CD4-positive, alpha-beta T cell treated with Interleukin-4 for 4 hours (primary cell): ENCODE measurements around the gene RETSAT.
"Not testable (repeated sequence)": the region's sequence is repeated elsewhere in the genome, so short reads cannot be mapped to it uniquely, and the experiment has no call there.

Source experiments
- DNase-seq: peaks from one replicate; pipeline ENCODE4 v3.0.0-alpha.2; 2020

The RETSAT gene

DNA sequence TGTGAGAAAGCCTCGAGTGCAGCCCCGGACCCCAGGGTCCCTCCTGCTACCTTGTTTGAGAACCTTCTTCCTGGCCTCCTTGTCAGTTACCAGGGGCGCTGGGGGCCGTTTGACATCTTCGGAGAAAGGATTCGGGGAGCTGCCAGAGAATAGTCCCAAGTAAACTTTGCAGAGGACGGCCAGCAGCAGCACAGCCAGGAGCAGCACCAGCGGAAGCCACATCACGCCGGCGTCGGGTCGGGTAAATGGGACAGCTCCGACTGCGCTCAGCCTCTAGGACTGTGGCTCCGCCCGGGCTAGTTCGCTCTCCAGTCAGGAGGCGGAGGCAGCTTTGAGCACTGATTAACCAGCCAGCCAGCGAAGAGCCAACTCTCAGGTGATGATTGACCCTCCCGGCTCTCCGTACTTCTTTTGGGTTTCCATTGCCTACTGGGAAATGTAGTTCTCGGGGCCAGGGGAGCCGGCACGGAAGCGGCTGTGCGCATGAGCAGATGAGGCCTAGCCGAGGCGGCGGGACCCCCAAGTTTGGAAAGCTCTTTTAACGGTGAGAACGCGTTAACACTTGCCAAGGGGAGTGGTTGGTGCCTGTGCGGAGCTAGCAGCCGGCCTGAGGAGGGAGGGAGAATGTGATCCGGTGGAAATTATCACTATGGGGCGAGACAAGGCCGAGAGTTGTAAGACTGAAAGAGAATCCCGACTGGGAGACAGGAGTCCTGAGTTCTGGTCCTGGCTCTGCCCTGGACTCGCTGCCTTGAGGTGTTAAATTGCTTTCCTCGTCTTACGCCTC, at the start of gene RETSAT, which contains the start of gene ELMOD3:
TSS of gene RETSAT (minus strand) at position 243 of the 787 bp plus-strand sequence. CDS start at position 222, 21 bp downstream.
TSS of gene ELMOD3 (plus strand) at position 484 of the 787 bp plus-strand sequence. CDS start 2,430 bp downstream, outside the sequence.
- DNase-seq: peak; percentile 99

DNA sequence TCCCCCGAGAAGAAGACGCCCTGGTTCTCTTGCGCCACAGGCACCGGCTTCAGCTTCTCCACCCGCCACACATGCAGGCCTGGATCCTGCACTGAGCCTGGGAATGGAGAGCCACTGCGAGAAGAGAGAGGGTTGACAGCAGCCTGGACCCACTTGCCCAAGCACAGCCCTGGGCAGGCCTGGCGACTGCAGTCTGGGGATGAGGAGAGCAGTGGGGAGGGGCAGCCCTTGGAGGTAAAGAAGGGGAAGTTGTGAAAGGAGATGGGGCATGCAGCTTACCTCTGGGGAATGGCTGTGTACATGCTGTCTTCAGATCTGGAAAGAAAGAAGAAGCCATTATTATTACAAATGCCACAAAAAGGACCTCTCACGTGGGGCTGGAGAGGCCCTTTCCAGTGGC, 47.5 kb upstream of the RETSAT start:
- no peak for DNase-seq

DNA sequence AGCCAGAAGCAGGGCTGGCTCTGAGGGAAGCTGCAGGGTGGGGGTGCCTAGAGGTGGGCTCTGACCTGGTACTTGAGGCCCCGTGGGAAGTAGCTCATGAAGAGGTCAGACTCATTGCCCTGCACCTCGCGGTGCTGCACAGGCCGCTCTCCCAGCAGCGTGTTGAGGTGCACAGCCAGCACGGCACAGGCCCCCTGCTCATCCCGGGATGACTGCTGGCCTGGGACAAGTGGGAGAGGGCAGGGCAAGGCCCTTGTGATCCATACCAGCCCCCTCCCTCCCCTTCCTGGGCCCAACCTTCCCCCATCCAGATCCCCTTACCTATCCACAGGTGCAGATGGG, 47.1 kb upstream of the RETSAT start:
- DNase-seq: no peak

DNA sequence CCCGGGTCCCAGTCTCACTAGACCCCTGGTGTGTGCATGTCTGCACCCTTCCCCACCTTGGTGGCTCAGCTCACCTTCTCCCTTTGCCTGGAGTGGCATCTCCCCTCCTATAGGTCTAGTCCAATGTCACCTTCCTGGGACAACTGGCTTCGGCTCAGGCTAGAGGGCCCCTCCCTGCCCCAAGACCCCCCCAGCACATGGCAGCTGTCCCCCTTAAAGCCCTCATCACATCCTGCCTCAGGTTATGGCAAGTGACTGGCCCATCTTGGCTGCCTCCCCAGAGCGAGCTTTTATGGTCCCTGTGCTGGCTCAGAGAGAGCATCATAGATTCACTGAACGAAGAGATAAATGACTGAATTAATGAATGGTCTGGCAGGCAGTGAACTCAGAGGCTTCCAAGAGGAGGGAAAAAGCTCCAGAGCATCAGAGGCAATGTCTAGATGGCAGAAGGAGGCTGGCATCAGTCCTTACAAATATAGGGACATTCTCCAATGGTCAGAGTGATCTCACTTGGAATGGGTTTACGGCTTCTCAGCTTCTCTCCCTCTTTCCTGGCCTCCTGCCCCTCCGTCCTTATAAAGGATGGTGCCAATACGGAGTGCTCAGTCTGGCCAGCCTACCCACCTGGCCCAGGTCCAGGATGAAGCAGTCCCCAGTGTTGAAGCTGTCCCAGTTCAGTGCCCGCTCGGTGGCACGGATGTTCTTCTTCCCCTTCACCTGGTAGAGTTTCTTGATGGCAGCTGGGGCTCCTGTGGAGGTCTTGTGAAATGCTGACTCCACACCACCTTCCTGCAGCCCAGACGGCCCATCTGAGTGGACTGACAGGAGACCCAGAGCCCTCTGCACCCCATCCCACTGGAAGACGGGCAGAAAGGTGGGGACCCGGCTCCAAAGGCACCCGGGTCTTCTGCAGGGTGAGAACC, 46.5 kb upstream of the RETSAT start:
- no peak for DNase-seq

DNA sequence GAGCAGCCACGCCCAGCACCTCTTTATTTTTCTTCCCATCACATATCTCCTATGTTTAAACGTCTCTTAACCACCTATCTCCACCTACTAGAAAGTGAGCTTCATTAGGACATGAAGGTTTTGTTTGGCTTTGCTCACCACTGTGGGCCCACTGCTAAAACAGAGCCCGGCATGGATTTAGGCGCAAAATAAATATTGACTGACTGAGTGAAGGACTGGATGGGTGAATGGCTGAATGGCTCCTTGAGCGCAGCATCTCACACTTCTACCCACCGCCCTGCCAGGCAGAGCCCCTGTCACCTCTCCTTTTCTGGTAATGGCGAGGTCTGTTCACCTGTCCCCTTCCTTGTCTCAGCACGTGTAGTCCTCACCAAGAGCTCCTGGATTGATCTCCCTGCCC, 45.7 kb upstream of the RETSAT start:
- no peak for DNase-seq

DNA sequence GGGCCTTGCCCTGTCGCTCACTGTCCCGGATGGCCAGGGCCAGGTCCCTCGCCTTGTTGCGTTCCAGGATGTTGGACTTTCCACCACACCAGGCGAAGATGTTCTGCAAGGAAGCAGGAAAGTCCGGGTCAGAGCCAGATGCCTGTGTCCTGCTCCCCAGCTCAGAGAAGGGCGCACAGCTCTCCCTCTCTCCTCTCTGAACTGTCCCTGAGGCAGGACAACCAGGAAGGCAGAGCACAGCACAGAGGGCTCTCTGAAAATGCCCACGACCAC, 44.8 kb upstream of the RETSAT start:
- no peak for DNase-seq

DNA sequence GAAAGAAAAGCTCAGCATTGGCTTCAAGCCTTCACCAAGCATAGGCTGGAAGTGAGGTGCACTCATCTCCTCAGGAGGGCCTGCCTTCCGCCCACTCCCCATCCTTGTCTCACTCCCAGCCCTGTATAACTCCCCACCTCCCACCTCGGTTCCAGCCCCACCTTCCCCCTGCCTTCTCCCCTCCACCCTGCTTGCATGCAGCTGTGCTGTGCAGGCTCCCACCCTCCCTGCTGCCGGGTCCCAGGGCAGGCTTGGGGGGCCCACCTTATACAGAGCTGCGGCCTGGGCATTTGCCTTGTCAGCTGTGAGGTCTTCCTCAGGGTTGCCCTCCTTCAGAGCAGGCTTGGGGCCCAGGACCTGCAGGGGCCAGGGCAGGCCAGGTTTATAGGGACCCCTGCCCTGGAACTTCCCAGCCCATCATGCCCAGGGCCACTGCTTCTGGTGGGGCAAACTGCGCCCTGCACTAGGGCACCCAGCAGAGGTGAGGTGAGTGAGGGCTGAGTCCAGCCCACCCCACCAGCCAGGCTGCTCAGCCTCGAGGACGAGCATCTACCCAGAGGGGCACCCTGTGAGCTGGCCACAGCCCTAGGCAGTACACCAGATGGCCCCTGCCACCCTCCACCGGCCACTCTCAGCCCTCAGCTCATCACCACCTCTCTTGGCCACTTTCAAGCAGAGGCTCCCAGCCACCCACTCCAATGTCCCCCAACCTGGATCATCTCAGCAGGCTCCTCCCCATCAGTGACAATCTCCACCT, 44.3 kb upstream of the RETSAT start:
- no peak for DNase-seq

DNA sequence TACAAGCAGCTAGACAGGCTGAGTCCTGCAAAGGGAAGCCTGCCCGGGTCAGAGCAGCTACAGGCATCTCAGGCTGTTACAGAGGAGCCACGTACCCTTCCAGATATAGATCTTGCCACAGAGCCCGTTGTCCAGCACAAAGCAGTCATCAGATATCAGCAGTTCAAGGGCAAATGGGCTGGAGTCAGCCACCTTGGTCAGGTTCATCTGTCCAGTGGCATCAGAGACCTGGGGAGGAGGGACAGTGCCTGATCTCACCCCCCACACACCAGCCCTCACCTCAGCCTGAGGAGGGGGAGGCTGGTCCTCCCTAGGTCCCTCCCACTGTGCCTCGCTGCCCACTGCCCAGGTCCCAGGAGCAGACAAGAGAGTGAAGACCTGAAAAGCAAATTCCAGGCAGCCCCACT, 43.6 kb upstream of the RETSAT start:
- no peak for DNase-seq

DNA sequence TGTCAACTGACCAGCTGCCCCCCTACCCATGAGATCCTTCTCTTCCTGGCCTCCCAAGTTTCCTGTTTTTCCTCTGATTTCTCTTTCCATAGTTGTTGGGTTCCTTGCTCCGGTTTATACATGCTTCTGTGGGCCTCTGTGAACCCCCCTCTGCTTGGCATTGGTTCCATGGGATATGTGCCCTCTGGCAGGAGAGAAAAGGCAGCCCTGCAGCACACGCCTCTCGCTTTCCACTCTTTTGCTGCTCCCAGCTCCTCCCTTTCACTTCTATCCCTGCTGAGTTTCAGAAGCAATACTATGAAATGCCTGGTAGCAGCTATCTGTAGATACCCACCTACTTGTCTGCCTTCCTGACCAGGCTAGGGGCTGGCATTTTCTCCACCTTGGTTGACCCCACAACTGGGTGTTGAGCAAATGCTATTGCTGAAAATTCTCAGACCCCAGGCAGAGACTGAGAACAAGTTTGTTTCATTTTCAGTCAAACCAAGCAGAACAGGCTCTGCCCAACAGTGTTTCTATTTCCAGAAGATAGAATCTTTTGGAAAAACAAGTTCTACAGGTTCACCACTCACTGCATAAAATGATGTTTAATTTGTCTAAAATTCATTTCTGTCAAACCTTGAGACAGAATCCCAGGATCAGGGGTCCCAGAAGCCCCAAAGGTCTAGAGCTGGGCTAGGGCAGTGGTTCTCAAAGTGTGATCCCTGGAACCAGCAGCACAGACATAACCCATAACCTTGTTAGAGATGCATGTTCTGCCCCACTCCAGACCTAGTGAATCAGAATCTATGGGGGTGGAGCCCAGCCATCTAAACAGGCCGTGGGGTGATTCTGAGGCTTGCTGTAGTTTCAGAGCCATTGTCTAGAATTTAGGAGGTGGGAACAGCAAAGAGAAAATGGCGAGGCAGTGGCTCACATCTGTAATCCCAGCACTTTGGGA, 42.5 kb upstream of the RETSAT start:
- no peak for DNase-seq

DNA sequence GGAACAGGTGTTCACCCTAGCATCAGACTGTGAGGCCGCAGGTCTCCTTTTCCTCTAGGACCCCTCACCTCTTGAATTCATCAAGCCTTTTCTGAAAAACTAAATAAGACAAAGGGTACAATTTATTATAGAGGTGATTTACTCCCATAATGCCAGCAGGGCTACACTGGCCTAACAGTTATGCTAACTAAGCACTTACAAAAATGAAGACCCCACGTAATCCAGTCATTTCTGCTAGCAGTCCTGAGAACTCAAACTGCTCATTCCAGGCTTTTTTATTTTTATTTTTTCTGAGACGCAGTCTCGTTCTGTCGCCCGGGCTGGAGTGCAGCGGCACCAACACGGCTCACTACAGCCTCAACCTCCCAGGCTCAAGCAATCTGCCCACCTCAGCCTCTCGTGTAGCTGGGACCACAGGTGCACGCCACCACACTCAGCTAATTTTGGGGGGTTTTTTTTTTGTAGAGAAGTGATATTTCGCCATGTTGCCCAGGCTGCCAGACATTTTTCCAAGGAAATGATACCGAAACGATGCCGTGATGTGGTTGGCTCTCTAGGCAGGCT, 41.7 kb upstream of the RETSAT start:
- no peak for DNase-seq

DNA sequence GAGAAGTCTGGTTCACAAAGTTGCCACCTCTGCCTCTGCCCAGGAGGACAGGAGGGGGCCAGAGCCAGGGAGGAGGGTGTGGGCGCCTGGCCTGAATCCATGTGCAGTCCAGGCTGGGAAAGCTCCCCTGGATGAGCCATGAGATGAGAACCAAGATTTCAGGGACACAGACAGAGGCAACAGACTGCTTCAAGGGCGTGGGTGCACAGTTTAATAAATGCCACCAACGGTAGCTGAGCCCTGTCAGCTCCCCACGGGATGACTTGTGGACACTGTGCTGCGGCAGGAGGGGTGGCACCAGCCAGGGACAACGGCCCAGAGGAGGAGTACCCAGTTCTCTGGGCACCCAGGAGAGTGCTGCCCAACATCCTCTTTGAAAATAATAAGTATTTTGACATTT, 40.6 kb upstream of the RETSAT start:
- no peak for DNase-seq

DNA sequence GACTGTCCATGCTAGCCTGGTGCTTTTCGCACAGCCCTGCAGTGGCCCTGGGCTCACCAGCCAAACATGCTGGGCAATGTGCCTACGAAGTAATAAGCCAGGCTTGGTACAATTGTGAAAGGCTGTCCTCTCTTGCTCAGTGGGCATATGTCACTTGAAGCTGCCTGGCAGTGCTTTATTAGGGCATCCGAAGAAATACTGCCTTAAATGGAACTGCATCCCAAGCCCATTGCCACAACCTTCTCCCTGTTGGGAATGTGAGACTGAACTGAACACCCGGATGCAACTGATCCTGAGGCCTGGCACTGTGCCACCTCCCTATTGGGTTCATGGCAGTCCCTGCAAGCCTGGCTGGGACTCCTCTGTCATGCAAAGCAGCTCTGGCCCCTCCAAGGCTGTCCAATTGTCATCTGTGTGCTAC, 39.9 kb upstream of the RETSAT start:
- DNase-seq: no peak

DNA sequence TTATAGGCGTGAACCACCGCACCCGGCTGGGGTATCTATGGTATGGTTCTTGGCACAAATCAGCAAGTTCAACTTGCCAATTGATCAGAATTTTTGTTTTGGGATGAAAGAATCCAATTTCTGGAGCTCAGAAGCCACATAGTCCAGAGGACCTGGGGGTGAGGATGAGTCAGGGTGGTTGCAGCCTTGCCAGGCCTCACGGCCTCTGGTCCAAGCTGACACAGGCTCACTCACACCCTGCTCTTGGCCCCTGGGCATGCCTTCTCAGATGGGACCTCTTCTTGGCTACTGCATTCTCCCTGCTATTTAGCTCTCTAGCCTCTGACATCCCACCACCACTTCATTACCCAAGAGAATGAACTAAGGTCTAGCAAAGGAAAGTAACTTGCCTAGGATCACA, 39.5 kb upstream of the RETSAT start:
- DNase-seq: no peak

DNA sequence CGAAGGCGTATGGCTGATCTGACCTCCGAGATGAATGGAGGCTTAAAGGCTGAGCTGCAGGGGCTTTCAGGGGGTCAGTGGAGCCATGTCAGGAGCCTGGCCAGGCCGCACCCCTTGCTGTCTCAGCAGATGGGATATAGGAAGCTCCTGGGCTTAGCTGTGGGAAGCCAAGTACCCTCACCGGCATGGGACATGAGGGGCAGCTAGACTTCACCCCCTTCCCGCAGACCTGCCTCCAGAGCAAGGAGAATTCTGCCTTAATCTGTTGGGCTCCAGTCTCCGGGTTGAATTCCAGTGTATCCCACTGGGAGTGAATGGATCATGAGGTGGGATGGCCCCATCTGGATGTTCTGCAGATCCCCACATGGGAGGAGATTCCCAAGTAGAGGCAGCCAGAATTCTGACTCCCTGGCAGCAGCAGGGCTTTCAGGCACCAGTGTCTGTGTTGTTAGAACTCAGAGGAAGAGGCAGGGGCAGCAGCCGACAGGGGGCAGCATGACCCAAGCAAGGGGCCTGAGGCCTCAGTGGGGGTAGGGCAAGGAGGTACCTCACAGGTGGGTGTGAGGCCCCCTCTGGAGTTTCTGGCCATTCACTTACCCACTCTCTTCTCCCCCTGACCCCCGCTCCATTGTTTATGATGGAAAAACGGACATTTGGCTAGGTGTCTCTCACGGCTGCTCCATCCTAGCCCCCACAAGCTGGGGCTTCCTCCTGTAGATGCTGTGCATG, 36.8 kb upstream of the RETSAT start:
- DNase-seq: peak; percentile 53

DNA sequence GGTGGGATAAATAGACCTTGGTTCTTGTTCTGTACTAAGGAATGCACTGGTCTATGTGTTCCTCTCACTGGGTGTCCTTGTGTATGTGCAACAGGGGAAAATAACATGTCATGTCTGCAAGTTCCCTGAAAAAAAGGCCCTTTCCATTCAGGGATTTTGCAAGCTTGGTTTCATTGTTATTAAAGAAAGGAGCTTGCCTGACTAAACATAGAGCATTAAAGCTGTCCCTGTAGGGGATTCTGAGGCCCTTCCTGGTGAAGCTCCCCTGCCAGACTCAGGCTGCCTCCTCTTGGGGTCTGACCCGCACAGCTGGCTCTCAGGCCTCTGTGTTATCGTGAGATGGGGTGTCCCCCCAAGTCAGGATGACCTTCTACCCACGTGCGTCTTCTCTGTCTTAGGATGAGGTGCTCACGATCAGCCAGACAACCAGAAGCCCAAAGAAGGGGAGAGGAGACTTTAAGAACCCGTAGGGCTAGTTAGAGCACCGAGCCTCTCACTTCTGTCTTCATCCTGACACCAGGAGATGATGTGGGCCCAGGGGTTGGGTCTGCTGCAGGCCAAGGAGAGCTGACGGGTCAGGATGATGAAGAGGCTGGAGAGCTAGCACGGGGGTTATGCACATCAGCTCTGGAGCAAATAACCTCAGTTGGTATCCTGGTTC, 34.7 kb upstream of the RETSAT start:
- no peak for DNase-seq

DNA sequence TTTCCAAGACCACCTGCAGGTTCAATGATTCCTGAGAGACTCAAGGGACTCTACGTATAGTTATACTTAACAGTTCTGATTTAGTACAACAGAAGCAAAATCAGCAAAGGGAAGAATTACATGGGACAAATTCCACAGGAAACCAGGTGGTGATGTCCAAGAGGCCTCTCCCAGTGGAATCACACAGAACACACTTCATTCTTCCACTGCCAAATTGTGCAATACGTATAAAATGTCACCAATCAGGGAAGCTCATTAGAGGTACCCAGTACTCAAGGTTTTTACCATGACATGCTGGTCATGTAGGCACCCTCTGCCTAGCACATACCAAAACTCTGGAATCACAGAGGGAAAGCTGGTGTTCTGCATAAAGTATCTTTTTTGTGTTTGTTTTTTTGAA, 33.4 kb upstream of the RETSAT start:
- DNase-seq: no peak

DNA sequence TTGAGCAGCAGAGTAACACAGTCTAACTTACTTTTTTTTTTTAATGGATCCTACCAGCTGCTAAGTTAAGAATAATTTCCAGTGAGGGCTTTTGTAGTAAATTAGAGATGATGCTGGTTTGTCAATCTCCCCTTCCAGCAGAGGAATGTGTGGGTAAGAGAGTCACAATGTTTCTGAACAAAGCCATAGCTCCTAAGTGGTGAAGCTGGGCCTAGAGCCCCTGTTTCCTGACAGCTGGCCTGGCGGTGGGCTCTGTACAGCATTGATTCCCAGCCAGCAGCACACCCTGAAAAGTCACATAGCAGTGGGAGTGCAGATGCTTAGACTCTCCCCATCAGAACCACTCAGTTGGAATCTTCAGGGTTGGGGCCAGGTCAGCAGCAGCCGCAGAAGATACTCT, 31.4 kb upstream of the RETSAT start:
- DNase-seq: no peak

DNA sequence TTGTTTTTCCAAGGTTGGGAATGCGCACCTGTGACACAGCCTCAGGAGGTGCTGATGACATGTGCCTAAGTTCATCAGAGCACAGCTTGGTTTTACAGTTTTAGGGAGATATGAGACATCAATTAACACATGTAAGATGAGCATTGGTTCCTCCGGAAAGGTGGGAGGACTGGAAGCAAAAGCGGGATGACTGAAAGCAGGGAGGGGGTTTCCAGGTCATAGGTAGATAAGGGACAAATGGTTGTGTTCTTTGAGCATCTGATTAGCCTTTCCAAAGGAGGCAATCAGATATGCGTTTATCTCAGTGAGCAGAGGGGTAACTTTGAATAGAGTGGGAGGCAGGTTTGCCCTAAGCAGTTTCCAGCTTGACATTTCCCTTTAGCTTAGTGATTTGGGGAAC, 29.5 kb upstream of the RETSAT start:
- DNase-seq: no peak

DNA sequence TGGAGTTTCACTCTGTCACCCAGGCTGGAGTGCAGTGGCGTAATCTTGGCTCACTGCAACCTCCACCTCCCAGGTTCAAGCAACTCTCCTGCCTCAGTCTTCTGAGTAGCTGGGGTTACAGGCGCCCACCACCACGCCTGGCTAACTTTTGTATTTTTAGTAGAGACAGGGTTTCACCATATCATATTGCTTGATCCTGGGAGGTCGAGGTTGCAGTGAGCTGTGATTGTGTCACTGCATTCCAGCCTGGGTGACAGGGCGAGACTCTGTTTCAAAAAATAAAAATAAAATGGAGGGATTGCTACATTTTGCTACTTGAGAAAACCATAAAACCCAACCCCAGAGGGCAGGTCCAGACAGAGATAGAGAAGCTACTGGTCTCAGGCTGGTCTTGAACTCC, 28.8 kb upstream of the RETSAT start:
- not testable (repeated sequence) for DNase-seq

DNA sequence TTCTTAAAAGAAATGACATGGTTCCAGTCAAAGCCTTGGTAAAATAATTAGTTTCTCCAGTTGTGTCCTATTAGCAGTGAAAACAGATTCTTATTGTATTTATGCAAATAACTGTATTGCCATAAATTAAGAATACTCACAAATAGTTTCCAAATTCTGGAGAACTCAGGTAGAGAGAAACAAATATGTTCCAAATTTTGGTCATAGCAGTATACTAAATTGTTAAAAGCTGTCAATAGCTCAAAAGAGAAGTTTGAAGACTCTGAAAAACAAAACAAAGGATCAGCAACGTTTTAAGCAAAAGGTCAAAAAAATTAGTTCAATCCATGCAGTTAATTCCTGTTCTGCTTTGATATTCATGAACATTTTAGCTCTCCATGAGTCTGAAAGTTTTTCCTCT, 25.7 kb upstream of the RETSAT start:
- DNase-seq: no peak

DNA sequence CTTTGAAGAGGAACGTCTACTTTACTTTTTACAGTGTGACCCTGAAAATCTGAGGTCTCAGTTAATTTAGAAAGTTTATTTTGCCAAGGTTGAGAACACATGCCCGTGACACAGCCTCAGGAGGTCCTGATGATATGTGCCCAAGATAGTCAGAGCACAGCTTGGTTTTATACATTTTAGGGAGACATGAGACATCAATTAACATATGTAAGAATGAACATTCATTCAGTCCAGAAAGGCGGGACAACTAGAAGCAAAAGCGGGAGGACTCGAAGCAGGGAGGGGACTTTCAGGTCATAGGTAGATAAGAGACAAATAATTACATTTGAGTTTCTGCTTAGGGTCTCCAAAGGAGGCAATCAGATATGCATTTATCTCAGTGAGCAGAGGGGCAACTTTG, 23.9 kb upstream of the RETSAT start:
- no peak for DNase-seq
